ACC112 (cell line): Measurements from ENCODE around the gene TTC33.
"Not testable (repeated sequence)": the region's sequence is repeated elsewhere in the genome, so short reads cannot be mapped to it uniquely, and the experiment has no call there.

ENCODE experiments used
- H2AFZ ChIP-seq: fragments of 200-600 bp; sonication (generic); one replicate; pipeline ENCODE4 v1.6.0; 2017; ENCODE audit warnings: antibody characterized with exemption, low read length; ENCODE audit not compliant: unreplicated experiment
- H3K27ac ChIP-seq: fragments of 200-600 bp; sonication (generic); 2 replicates; pipeline ENCODE4 v1.5.1; 2014; ENCODE audit warnings: low read depth, mild to moderate bottlenecking, antibody characterized with exemption, low read length, moderate library complexity
- H3K27me3 ChIP-seq: fragments of 200-600 bp; sonication (generic); 2 replicates; pipeline ENCODE4 v1.6.1; 2014; ENCODE audit warnings: mild to moderate bottlenecking, antibody characterized with exemption, low read length, moderate library complexity, mixed read lengths; ENCODE audit not compliant: insufficient read depth
- H3K36me3 ChIP-seq: fragments of 200-600 bp; sonication (generic); 2 replicates; pipeline ENCODE4 v1.6.1; 2016; ENCODE audit warnings: mild to moderate bottlenecking, antibody characterized with exemption, low read length, moderate library complexity, mixed read lengths; ENCODE audit not compliant: insufficient read depth
- H3K4me1 ChIP-seq: fragments of 200-600 bp; sonication (generic); one replicate; pipeline ENCODE4 v1.6.1; 2016; ENCODE audit warnings: low read length, mixed read lengths; ENCODE audit not compliant: insufficient read depth, unreplicated experiment, control insufficient read depth
- H3K4me3 ChIP-seq: fragments of 200-600 bp; sonication (generic); 2 replicates; pipeline ENCODE4 v1.5.1; 2014; ENCODE audit warnings: mild to moderate bottlenecking, low read depth, low read length
- H3K79me2 ChIP-seq: fragments of 200-600 bp; sonication (generic); one replicate; pipeline ENCODE4 v1.6.0; 2016; ENCODE audit warnings: low read length; ENCODE audit not compliant: control insufficient read depth, unreplicated experiment, insufficient read depth

The TTC33 gene

GRCh38 chr5:40792691-40793090, 36.9 kb upstream of the TTC33 start:
- not testable (repeated sequence) for H2AFZ ChIP-seq, H3K4me3 ChIP-seq, H3K27ac ChIP-seq, H3K27me3 ChIP-seq
- Histone ChIP-seq H3K36me3 (peaks cover 16% of the 10 kb centered on the region), H3K79me2 (peaks cover 97% of the 10 kb centered on the region), H3K4me1 (peaks cover 20% of the 10 kb centered on the region)

- Histone ChIP-seq H3K27me3 (no peaks in the 10 kb centered on the region), H3K4me1 (peaks cover 20% of the 10 kb centered on the region), H3K4me3 (peak overlapping the region; percentile 55), H3K79me2 (peaks cover 98% of the 10 kb centered on the region), H3K36me3 (peaks cover 19% of the 10 kb centered on the region), H2AFZ (no peak overlapping the region), H3K27ac (peak overlapping the region; percentile 46)
Observed at GRCh38 chr5:40791715-40792139, 36.0 kb upstream of the TTC33 start.

- H3K4me3 ChIP-seq = peak overlapping the region; percentile 55
- H3K4me1 ChIP-seq = peaks cover 20% of the 10 kb centered on the region
- no peak overlapping the region for H2AFZ ChIP-seq
- peak overlapping the region; percentile 46 for H3K27ac ChIP-seq
- H3K36me3 ChIP-seq = peaks cover 19% of the 10 kb centered on the region
- peaks cover 98% of the 10 kb centered on the region for H3K79me2 ChIP-seq
- H3K27me3 ChIP-seq = no peaks in the 10 kb centered on the region
Observed at GRCh38 chr5:40790947-40791593, 35.3 kb upstream of the TTC33 start.

GRCh38 chr5:40788941-40789340, 33.2 kb upstream of the TTC33 start:
- H3K4me1 ChIP-seq = peaks cover 15% of the 10 kb centered on the region
- H3K27ac ChIP-seq, H2AFZ ChIP-seq, H3K4me3 ChIP-seq, H3K27me3 ChIP-seq: not testable (repeated sequence)
- H3K36me3 ChIP-seq = peaks cover 19% of the 10 kb centered on the region
- peaks cover 97% of the 10 kb centered on the region for H3K79me2 ChIP-seq

- Histone ChIP-seq H3K4me3 (no peak overlapping the region), H3K27me3 (no peaks in the 10 kb centered on the region), H2AFZ (no peak overlapping the region), H3K79me2 (peaks cover 95% of the 10 kb centered on the region), H3K27ac (no peak overlapping the region), H3K36me3 (peaks cover 19% of the 10 kb centered on the region), H3K4me1 (peaks cover 15% of the 10 kb centered on the region)
Observed at GRCh38 chr5:40787986-40788385, 32.2 kb upstream of the TTC33 start.

- peaks cover 95% of the 10 kb centered on the region for H3K79me2 ChIP-seq
- H3K4me1 ChIP-seq = peaks cover 24% of the 10 kb centered on the region
- H3K27ac ChIP-seq, H2AFZ ChIP-seq, H3K4me3 ChIP-seq, H3K27me3 ChIP-seq: not testable (repeated sequence)
- peaks cover 19% of the 10 kb centered on the region for H3K36me3 ChIP-seq
Observed at GRCh38 chr5:40786664-40787063, 30.9 kb upstream of the TTC33 start.

GRCh38 chr5:40784916-40785315, 29.2 kb upstream of the TTC33 start:
- H3K4me1 ChIP-seq = peaks cover 22% of the 10 kb centered on the region
- H2AFZ ChIP-seq = no peak overlapping the region
- no peaks in the 10 kb centered on the region for H3K27me3 ChIP-seq
- H3K27ac ChIP-seq = no peak overlapping the region
- peaks cover 96% of the 10 kb centered on the region for H3K79me2 ChIP-seq
- peaks cover 19% of the 10 kb centered on the region for H3K36me3 ChIP-seq
- H3K4me3 ChIP-seq = no peak overlapping the region

- H3K27me3 ChIP-seq = no peaks in the 10 kb centered on the region
- H3K4me3 ChIP-seq = no peak overlapping the region
- H3K27ac ChIP-seq = no peak overlapping the region
- H3K79me2 ChIP-seq = peaks cover 96% of the 10 kb centered on the region
- H2AFZ ChIP-seq = no peak overlapping the region
- H3K4me1 ChIP-seq = peaks cover 22% of the 10 kb centered on the region
- peaks cover 16% of the 10 kb centered on the region for H3K36me3 ChIP-seq
Observed at GRCh38 chr5:40784027-40784653, 28.4 kb upstream of the TTC33 start.

- Histone ChIP-seq H3K4me1 (peaks cover 22% of the 10 kb centered on the region), H3K27me3 (no peaks in the 10 kb centered on the region), H3K36me3 (no peaks in the 10 kb centered on the region; the same call in 1 of the 2 replicates), H3K4me3 (no peak overlapping the region), H2AFZ (no peak overlapping the region), H3K79me2 (peaks cover 88% of the 10 kb centered on the region), H3K27ac (no peak overlapping the region)
Observed at GRCh38 chr5:40781843-40782409, 26.2 kb upstream of the TTC33 start.

GRCh38 chr5:40780858-40781257, 25.1 kb upstream of the TTC33 start:
- Histone ChIP-seq H3K27me3 (no peaks in the 10 kb centered on the region), H3K36me3 (peaks cover 9% of the 10 kb centered on the region; the same call in 1 of the 2 replicates), H3K4me1 (peaks cover 30% of the 10 kb centered on the region), H3K79me2 (peaks cover 86% of the 10 kb centered on the region), H3K4me3 (no peak overlapping the region), H3K27ac (no peak overlapping the region), H2AFZ (no peak overlapping the region)

- H2AFZ ChIP-seq = no peak overlapping the region
Observed at GRCh38 chr5:40780199-40780598, 24.4 kb upstream of the TTC33 start.

More at GRCh38 chr5:40780199-40780598, 24.4 kb upstream of the TTC33 start:
- Histone ChIP-seq H3K36me3 (peaks cover 12% of the 10 kb centered on the region; the same call in 1 of the 2 replicates), H3K27me3 (no peaks in the 10 kb centered on the region), H3K4me1 (peaks cover 30% of the 10 kb centered on the region), H3K27ac (no peak overlapping the region), H3K4me3 (no peak overlapping the region), H3K79me2 (peaks cover 83% of the 10 kb centered on the region)
